ENCODE results near the gene EGFL8.

EGFL8 gene

GRCh38 chr6:32171234-32171633 lies 6.8 kb downstream of the EGFL8 start:
- in situ Hi-C loops (cut with HindIII; ENCODE audit: low pct_ligation_motif_present, low sequenced_read_pairs): no loop called here
- TF ChIP-seq CTCF (IDR thresholded peaks at IDR 0.05; ENCODE audit: low read depth, low read length, missing control alignments): no peak
- Histone ChIP-seq H3K36me3 (replicated peaks) (peaks cover 42% of the 10 kb centered on the region), H3K4me3 (ENCODE audit: low read depth, low read length) (no peak overlapping the region), H3K27ac (no peak overlapping the region), H3K27me3 (replicated peaks) (no peaks in the 10 kb centered on the region)
- no peak for DNase-seq

- TF ChIP-seq CTCF (IDR thresholded peaks at IDR 0.05; ENCODE audit: low read depth, low read length, missing control alignments): no peak
- Histone ChIP-seq H3K27ac (no peak overlapping the region), H3K27me3 (replicated peaks) (no peaks in the 10 kb centered on the region), H3K36me3 (replicated peaks) (peaks cover 26% of the 10 kb centered on the region), H3K4me3 (ENCODE audit: low read depth, low read length) (no peak overlapping the region)
- in situ Hi-C loops (cut with HindIII; ENCODE audit: low pct_ligation_motif_present, low sequenced_read_pairs): no loop called here
- no peak for DNase-seq
Observed at GRCh38 chr6:32173051-32173727, 8.8 kb downstream of the EGFL8 start.

GRCh38 chr6:32174416-32174815 lies 10.0 kb downstream of the EGFL8 start:
- DNase-seq: no peak
- Histone ChIP-seq H3K27ac (no peak overlapping the region), H3K4me3 (ENCODE audit: low read depth, low read length) (no peak overlapping the region), H3K27me3 (replicated peaks) (no peaks in the 10 kb centered on the region), H3K36me3 (replicated peaks) (peaks cover 14% of the 10 kb centered on the region)
- in situ Hi-C loops (cut with HindIII; ENCODE audit: low pct_ligation_motif_present, low sequenced_read_pairs): no loop called here
- TF ChIP-seq CTCF (IDR thresholded peaks at IDR 0.05; ENCODE audit: low read depth, low read length, missing control alignments): no peak

- no peak for TF ChIP-seq CTCF (IDR thresholded peaks at IDR 0.05; ENCODE audit: low read depth, low read length, missing control alignments)
- Histone ChIP-seq H3K27ac (peak overlapping the region; percentile 30), H3K4me3 (ENCODE audit: low read depth, low read length) (peak overlapping the region; percentile 95), H3K27me3 (replicated peaks) (no peaks in the 10 kb centered on the region), H3K36me3 (replicated peaks) (peaks cover 10% of the 10 kb centered on the region)
- in situ Hi-C loops (cut with HindIII; ENCODE audit: low pct_ligation_motif_present, low sequenced_read_pairs): no loop called here
- DNase-seq: no peak
Observed at GRCh38 chr6:32175322-32175710, 10.9 kb downstream of the EGFL8 start.

- Histone ChIP-seq H3K4me3 (ENCODE audit: low read depth, low read length) (peak within 1 kb of the TSS; percentile 95), H3K27me3 (replicated peaks) (no peaks in the 10 kb centered on the region), H3K27ac (peak within 1 kb of the TSS; percentile 88), H3K36me3 (replicated peaks) (peaks cover 7% of the 10 kb centered on the region)
- no peak for TF ChIP-seq CTCF (IDR thresholded peaks at IDR 0.05; ENCODE audit: low read depth, low read length, missing control alignments)
- DNase-seq: peak; percentile 99
- in situ Hi-C loops (cut with HindIII; ENCODE audit: low pct_ligation_motif_present, low sequenced_read_pairs): no loop called here
Observed at GRCh38 chr6:32175711-32176475, 11.5 kb downstream of the EGFL8 start, which contains the start of gene AGPAT1. TSS of gene AGPAT1 (minus strand) at chr6:32176084. CDS start at chr6:32171496, 4,588 bp downstream.
